IMR-90 (cell line): ENCODE measurements around the gene POTEE. TPM values are rescaled to one million over a fixed set of nuclear protein-coding genes. Genes with fewer than 3 reads are reported as not detected.
"Not testable (repeated sequence)": the region's sequence is repeated elsewhere in the genome, so short reads cannot be mapped to it uniquely, and the experiment has no call there.

Experiments
- ATAC-seq: fragments of 200-7000 bp; cut with Tn5 transposase; 2 replicates; pipeline ENCODE4 v1.9.1; 2020; ENCODE audit warnings: low read depth, mild to moderate bottlenecking, moderate library complexity
- BruUV-seq: library from RNA; stranded (reverse); fragments of 400-500 nt; replicated peaks from 2 replicates; lab custom pipeline; 2021; lab: Mats Ljungman, UMichigan
- CTCF ChIA-PET: fragments of 300-600 bp; formaldehyde crosslinking; extraction: SDS; loops from one replicate; lab custom pipeline; 2021; ENCODE audit warnings: antibody characterized with exemption; lab: Yijun Ruan, JAX
- POLR2A ChIA-PET: fragments of 300-600 bp; sonication (Branson Sonifier 250); formaldehyde crosslinking; loops from one replicate; lab custom pipeline; 2022; ENCODE audit warnings: antibody characterized with exemption; ENCODE audit not compliant: unreplicated experiment; lab: Charles Lee
- DNase-seq: peaks from one replicate; pipeline ENCODE4 v3.0.0; 2013
- H2AFZ ChIP-seq: replicated peaks from 2 replicates; pipeline ENCODE3; 2013; ENCODE audit warnings: low read length, mild to moderate bottlenecking; ENCODE audit not compliant: poor library complexity
- H2AK5ac ChIP-seq: 2 replicates; pipeline ENCODE4 v1.6.1; 2013; ENCODE audit warnings: low read depth, low read length, inconsistent platforms
- H2AK9ac ChIP-seq: replicated peaks from 2 replicates; pipeline ENCODE3; 2013; ENCODE audit warnings: mild to moderate bottlenecking, low read depth, low read length, moderate library complexity; ENCODE audit not compliant: poor library complexity
- H2BK120ac ChIP-seq: 2 replicates; pipeline ENCODE4 v1.6.1; 2013; ENCODE audit warnings: low read depth, low read length, inconsistent platforms
- H2BK15ac ChIP-seq: 3 replicates; pipeline ENCODE4 v1.6.1; 2013; ENCODE audit warnings: low read depth, low read length, inconsistent platforms
- H2BK20ac ChIP-seq: 2 replicates; pipeline ENCODE4 v1.6.1; 2013; ENCODE audit warnings: low read depth, mild to moderate bottlenecking, inconsistent platforms, low read length, moderate library complexity
- H2BK5ac ChIP-seq: 2 replicates; pipeline ENCODE4 v1.6.1; 2013; ENCODE audit warnings: mild to moderate bottlenecking, low read depth, low read length, inconsistent platforms; ENCODE audit not compliant: poor library complexity, severe bottlenecking
- H3K14ac ChIP-seq: replicated peaks from 2 replicates; pipeline ENCODE4 v1.6.1; 2013; ENCODE audit warnings: low read depth, low read length, inconsistent platforms
- H3K18ac ChIP-seq: 2 replicates; pipeline ENCODE4 v1.6.1; 2013; ENCODE audit warnings: low read depth, low read length, control low read depth
- H3K23ac ChIP-seq: 2 replicates; pipeline ENCODE4 v1.6.1; 2013; ENCODE audit warnings: low read depth, low read length, inconsistent platforms
- H3K27ac ChIP-seq: 2 replicates; pipeline ENCODE4 v1.5.1; 2013; ENCODE audit warnings: mild to moderate bottlenecking, control low read depth, low read length; ENCODE audit not compliant: insufficient read depth
- H3K27me3 ChIP-seq: 2 replicates; pipeline ENCODE4 v1.6.1; 2013; ENCODE audit warnings: low read length; ENCODE audit not compliant: control insufficient read depth, insufficient read depth
- H3K36me3 ChIP-seq: 2 replicates; pipeline ENCODE4 v1.6.1; 2013; ENCODE audit warnings: low read length, mixed read lengths; ENCODE audit not compliant: control insufficient read depth, insufficient read depth
- H3K4ac ChIP-seq: 2 replicates; pipeline ENCODE4 v1.6.1; 2013; ENCODE audit warnings: low read depth, low read length, inconsistent platforms
- H3K4me1 ChIP-seq: 2 replicates; pipeline ENCODE4 v1.6.1; 2013; ENCODE audit warnings: low read length, mixed read lengths; ENCODE audit not compliant: control insufficient read depth, insufficient read depth
- H3K4me2 ChIP-seq: 2 replicates; pipeline ENCODE4 v1.6.1; 2013; ENCODE audit warnings: low read depth, mild to moderate bottlenecking, control low read depth, low read length, moderate library complexity
- H3K4me3 ChIP-seq: 2 replicates; pipeline ENCODE4 v1.5.1; 2013; ENCODE audit warnings: low read depth, mild to moderate bottlenecking, control low read depth, low read length, moderate library complexity; ENCODE audit not compliant: insufficient read depth
- H3K56ac ChIP-seq: 2 replicates; pipeline ENCODE4 v1.6.1; 2013; ENCODE audit warnings: low read length, inconsistent platforms; ENCODE audit not compliant: insufficient read depth; ENCODE audit errors: extremely low read depth
- H3K79me1 ChIP-seq, 2 experiments: 2 replicates each; pipeline ENCODE4 v1.6.1; 2013; ENCODE audit warnings: low read length in 2 of 2, inconsistent platforms in 1 of 2, low read depth in 1 of 2
- H3K9ac ChIP-seq: 2 replicates; pipeline ENCODE4 v1.6.1; 2013; ENCODE audit warnings: low read depth, low read length, control low read depth
- H3K9me1 ChIP-seq: 2 replicates; pipeline ENCODE4 v1.6.1; 2013; ENCODE audit warnings: low read length, inconsistent platforms; ENCODE audit not compliant: insufficient read depth
- H3K9me3 ChIP-seq: 2 replicates; pipeline ENCODE4 v1.6.1; 2013; ENCODE audit warnings: low read length; ENCODE audit not compliant: control insufficient read depth, insufficient read depth
- H4K20me1 ChIP-seq: 2 replicates; pipeline ENCODE4 v1.6.1; 2013; ENCODE audit warnings: low read length, inconsistent platforms; ENCODE audit not compliant: insufficient read depth
- H4K5ac ChIP-seq: 2 replicates; pipeline ENCODE4 v1.6.1; 2013; ENCODE audit warnings: mild to moderate bottlenecking, low read depth, low read length, control low read depth
- H4K8ac ChIP-seq, 2 experiments: 2 replicates each; pipeline ENCODE4 v1.6.1; 2013; ENCODE audit warnings: low read depth in 2 of 2, low read length in 2 of 2, control low read depth in 1 of 2, inconsistent platforms in 1 of 2
- H4K91ac ChIP-seq: 2 replicates; pipeline ENCODE4 v1.6.1; 2013; ENCODE audit warnings: low read depth, low read length, inconsistent platforms; ENCODE audit not compliant: insufficient read depth
- WGBS, 2 experiments: methylation state at CpG; one replicate each; pipeline versions ENCODE4 v1.1.5 to v1.1.7; 2013; ENCODE audit warnings: missing lambda C conversion rate in 2 of 2; ENCODE audit not compliant: insufficient read length in 1 of 2; ENCODE audit errors: extremely low coverage in 2 of 2; 5-methylcytosine and 5-hydroxymethylcytosine counted together
- dilution Hi-C: fragments of 300-500 bp; cut with HindIII; formaldehyde crosslinking; loops from one replicate; pipeline ENCODE4 v1.14.3; 2018; ENCODE audit warnings: low sequenced_read_pairs; ENCODE audit not compliant: unreplicated experiment
- in situ Hi-C: fragments of 300-500 bp; cut with MboI; formaldehyde crosslinking; loops from 3 replicates; pipeline ENCODE4 v1.14.3; 2019; ENCODE audit warnings: low sequenced_read_pairs, inconsistent platforms, mixed read lengths
- intact Hi-C: fragments of 100-400 bp; cut with micrococcal nuclease; formaldehyde crosslinking; loops from 2 replicates; pipeline ENCODE4 v1.10.0; 2022
- polyA plus RNA-seq, 3 experiments: library from polyadenylated mRNA; depleted of rRNA; stranded (reverse); fragments of >200 nt; gene quantifications; 2 replicates each; pipeline ENCODE4 v1.2.3, GENCODE V29; 2012; ENCODE audit warnings: low replicate concordance in 1 of 3
- total RNA-seq: library from RNA; depleted of rRNA; stranded (reverse); fragments of >200 nt; gene quantifications from 2 replicates; pipeline ENCODE4 v1.2.3, GENCODE V29; 2012

The POTEE gene
- total and polyA plus RNA-seq, 2 of the 4 experiments (the other 2 are of a cell fraction), result 0.02 TPM; not detected in 1

GRCh38 chr2:131178050-131178449 lies 31.3 kb upstream of the POTEE start:
- H3K9me1 ChIP-seq, dilution Hi-C loops, DNase-seq, H3K56ac ChIP-seq, CTCF ChIA-PET, H3K18ac ChIP-seq, in situ Hi-C loops, H2AK9ac ChIP-seq, H4K8ac ChIP-seq, H2BK120ac ChIP-seq, H3K79me1 ChIP-seq, H2AFZ ChIP-seq, H3K9me3 ChIP-seq, H2AK5ac ChIP-seq, H3K4me1 ChIP-seq, H4K91ac ChIP-seq, H3K9ac ChIP-seq, intact Hi-C loops, H2BK5ac ChIP-seq, H4K5ac ChIP-seq, H3K23ac ChIP-seq, H3K4ac ChIP-seq, H3K4me2 ChIP-seq, H3K27me3 ChIP-seq, H3K14ac ChIP-seq, H3K36me3 ChIP-seq, BruUV-seq, H4K20me1 ChIP-seq, H3K4me3 ChIP-seq, ATAC-seq, H2BK15ac ChIP-seq, H3K27ac ChIP-seq, H2BK20ac ChIP-seq: not testable (repeated sequence)
- POLR2A ChIA-PET, result interaction anchor here (0.6 kb wide), 1 partner anchor 130 kb away, joined by 3 read pairs; no protein-coding TSS in a partner anchor
- WGBS, 2 experiments, result no CpG with 5 or more reads among the region's 10 CpGs

- H3K27me3 ChIP-seq, dilution Hi-C loops, H4K20me1 ChIP-seq, H3K18ac ChIP-seq, H3K9me1 ChIP-seq, DNase-seq, H3K4ac ChIP-seq, intact Hi-C loops, H3K4me1 ChIP-seq, POLR2A ChIA-PET, H3K9ac ChIP-seq, H3K56ac ChIP-seq, H2AK9ac ChIP-seq, H3K4me3 ChIP-seq, H2BK5ac ChIP-seq, H3K14ac ChIP-seq, H3K23ac ChIP-seq, BruUV-seq, H2BK120ac ChIP-seq, H3K9me3 ChIP-seq, H3K36me3 ChIP-seq, H3K79me1 ChIP-seq, H2BK15ac ChIP-seq, CTCF ChIA-PET, H2BK20ac ChIP-seq, ATAC-seq, H2AK5ac ChIP-seq, H4K5ac ChIP-seq, H3K4me2 ChIP-seq, in situ Hi-C loops, H4K91ac ChIP-seq, H2AFZ ChIP-seq, H3K27ac ChIP-seq, H4K8ac ChIP-seq: not testable (repeated sequence)
- WGBS, 2 experiments, result 31% methylated on average over 2 of the region's 15 CpGs; no CpG with 5 or more reads in 1 of the 2 experiments
These were observed 30.5 kb upstream of the POTEE start for GRCh38 chr2:131178721-131179418.
